ENCODE measurements around the gene RSPH3.

The RSPH3 gene

DNA sequence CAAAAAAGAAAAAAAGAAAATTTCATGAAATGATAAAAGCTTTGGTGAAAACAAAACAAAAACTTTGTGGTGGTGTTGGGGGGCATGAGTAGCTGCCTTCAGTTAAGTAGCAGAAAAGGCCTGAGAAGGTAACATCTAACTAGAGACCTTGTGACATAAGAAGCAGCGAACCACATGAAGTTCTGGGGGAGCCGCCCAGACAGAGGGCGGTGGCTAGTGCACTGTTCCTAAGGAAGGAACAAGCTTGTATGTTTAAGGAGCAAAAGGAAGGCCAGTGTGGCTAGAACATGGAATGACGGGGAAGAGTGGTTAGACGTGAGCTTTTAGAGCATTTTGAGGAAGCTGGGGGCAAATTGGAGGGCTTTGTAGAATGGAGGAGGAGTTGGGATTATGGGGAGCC, 7.5 kb upstream of the RSPH3 start:
- DNase-seq (ENCODE audit: low read depth) = no peak
- no peak overlapping the region for H3K4me3 ChIP-seq (ENCODE audit: low read length)
- TF ChIP-seq, protein P1, sequence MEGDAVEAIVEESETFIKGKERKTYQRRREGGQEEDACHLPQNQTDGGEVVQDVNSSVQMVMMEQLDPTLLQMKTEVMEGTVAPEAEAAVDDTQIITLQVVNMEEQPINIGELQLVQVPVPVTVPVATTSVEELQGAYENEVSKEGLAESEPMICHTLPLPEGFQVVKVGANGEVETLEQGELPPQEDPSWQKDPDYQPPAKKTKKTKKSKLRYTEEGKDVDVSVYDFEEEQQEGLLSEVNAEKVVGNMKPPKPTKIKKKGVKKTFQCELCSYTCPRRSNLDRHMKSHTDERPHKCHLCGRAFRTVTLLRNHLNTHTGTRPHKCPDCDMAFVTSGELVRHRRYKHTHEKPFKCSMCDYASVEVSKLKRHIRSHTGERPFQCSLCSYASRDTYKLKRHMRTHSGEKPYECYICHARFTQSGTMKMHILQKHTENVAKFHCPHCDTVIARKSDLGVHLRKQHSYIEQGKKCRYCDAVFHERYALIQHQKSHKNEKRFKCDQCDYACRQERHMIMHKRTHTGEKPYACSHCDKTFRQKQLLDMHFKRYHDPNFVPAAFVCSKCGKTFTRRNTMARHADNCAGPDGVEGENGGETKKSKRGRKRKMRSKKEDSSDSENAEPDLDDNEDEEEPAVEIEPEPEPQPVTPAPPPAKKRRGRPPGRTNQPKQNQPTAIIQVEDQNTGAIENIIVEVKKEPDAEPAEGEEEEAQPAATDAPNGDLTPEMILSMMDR (conservative IDR thresholded peaks at IDR 0.05; ENCODE audit: low read length) = no peak

DNA sequence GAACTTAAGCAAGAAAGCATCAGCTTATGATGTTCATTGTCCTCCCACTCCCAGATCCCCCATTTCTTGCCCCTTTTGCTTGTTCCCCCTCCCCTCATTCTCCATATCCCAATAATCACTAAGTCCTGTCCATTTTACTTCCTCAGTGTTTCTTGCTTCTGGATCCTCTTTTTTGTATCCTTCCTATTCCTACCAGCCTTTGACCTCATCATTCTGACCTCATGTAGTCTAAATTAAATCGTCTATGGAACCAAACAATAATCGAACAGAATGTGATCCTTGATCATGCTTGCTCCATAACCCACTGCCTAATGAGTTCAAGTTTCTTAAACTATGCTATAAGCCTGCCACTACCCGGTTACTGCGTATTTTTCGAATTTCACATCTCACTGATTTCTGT, 5.4 kb upstream of the RSPH3 start:
- no peak overlapping the region for H3K4me3 ChIP-seq (ENCODE audit: low read length)
- TF ChIP-seq, protein P1 (conservative IDR thresholded peaks at IDR 0.05; ENCODE audit: low read length) = no peak
- DNase-seq (ENCODE audit: low read depth) = no peak

- DNase-seq (ENCODE audit: low read depth) = no peak
- no peak overlapping the region for H3K4me3 ChIP-seq (ENCODE audit: low read length)
- TF ChIP-seq, protein P1 (conservative IDR thresholded peaks at IDR 0.05; ENCODE audit: low read length) = no peak
Observed at GRCh38 chr6:159004592-159004991, 4.6 kb upstream of the RSPH3 start.

GRCh38 chr6:159002432-159003155, 2.6 kb upstream of the RSPH3 start:
- DNase-seq (ENCODE audit: low read depth) = peak; percentile 42
- TF ChIP-seq, protein P1 (conservative IDR thresholded peaks at IDR 0.05; ENCODE audit: low read length) = no peak
- no peak overlapping the region for H3K4me3 ChIP-seq (ENCODE audit: low read length)

DNA sequence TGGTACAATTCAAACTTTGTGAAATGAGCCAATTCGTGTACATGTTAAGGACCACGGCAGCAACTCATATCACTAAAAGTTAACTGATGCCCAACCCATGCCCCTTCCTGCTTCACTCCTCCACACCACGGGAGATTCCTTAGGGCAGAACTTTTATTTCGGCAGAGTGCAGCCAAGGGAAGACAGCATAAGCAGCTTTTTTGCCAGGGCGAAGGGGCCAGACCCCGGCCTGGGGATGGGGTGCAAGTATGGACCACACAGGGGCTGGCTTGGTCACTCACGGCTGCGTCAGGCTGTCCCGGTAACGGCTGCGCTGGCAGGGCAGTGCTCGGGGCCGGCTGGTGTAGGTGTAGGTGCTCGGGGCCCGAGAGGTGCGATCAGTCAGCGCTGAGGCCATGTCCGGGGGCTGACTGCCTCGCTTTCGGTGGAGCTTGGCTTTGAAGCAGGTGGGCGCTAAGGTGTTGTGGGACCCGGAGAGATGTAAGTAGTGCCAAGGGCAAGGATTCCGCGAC, 792 bp downstream of the RSPH3 start:
- TF ChIP-seq, protein P1 (conservative IDR thresholded peaks at IDR 0.05; ENCODE audit: low read length) = no peak
- no peak for DNase-seq (ENCODE audit: low read depth)
- peak overlapping the region; percentile 97 for H3K4me3 ChIP-seq (ENCODE audit: low read length)

DNA sequence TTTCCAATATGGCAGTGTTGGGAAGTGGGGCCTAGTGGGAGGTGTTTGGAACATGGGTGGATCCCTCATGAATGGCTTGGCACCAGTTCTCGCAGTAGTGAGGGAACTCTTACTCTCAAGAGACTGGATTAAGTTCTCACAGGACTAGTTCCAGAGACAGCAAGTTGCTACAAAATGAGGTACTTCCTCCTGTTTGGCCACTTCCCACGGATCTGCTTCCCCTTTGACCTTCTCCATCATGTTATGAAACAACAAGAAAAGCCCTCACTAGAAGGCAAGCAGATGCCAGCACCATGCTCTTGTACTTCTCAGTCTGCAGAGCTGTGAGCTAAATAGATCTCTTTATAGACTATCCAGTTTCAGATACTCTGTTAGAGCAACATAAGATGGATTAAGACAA, 3.1 kb downstream of the RSPH3 start:
- TF ChIP-seq, protein P1 (conservative IDR thresholded peaks at IDR 0.05; ENCODE audit: low read length) = no peak
- no peak overlapping the region for H3K4me3 ChIP-seq (ENCODE audit: low read length)
- no peak for DNase-seq (ENCODE audit: low read depth)

DNA sequence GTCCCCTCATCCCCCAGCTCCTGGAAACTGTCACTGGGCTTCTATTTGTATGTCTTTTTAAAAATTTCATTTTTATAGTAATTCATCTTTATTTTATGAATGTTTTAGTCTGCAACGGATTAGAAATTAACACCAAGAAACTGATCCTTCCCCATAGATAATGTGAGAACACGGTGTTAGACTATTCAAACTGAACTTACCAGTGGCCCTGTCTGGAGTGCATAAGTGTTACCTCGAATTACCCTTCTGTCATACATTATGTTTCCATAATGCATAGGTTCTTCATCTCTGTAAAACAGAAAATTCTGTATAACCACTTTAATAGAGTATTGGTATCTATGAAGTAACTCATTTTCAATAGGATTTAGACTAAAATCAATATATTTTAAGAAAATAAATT, 6.4 kb downstream of the RSPH3 start:
- TF ChIP-seq, protein P1 (conservative IDR thresholded peaks at IDR 0.05; ENCODE audit: low read length) = no peak
- no peak overlapping the region for H3K4me3 ChIP-seq (ENCODE audit: low read length)
- DNase-seq (ENCODE audit: low read depth) = no peak

Measured in AG10803 (cell line).